Caki2 (cell line): ENCODE measurements around the gene RNASEH1. TPM values are rescaled to one million over a fixed set of nuclear protein-coding genes. Genes with fewer than 3 reads are reported as not detected.
"Not testable (repeated sequence)": the region's sequence is repeated elsewhere in the genome, so short reads cannot be mapped to it uniquely, and the experiment has no call there.

ENCODE experiments used
- DNase-seq: peaks from one replicate; pipeline ENCODE4 v3.0.0-alpha.2; 2015; ENCODE audit warnings: low read depth
- in situ Hi-C: cut with HindIII; loops from 2 replicates; pipeline ENCODE4 v1.10.0; 2016; ENCODE audit warnings: low sequenced_read_pairs, low pct_unique_long_range_greater_than_20kb, mixed read lengths
- total RNA-seq: library from RNA; depleted of rRNA; stranded (reverse); fragments of >200 nt; shearing (Covaris generic); gene quantifications from 2 replicates; pipeline ENCODE4 v1.2.3, GENCODE V29; 2014; ENCODE audit warnings: low replicate concordance

RNASEH1 gene
- total RNA-seq, 1 experiment from 2014 or later = 23.5 TPM

DNA sequence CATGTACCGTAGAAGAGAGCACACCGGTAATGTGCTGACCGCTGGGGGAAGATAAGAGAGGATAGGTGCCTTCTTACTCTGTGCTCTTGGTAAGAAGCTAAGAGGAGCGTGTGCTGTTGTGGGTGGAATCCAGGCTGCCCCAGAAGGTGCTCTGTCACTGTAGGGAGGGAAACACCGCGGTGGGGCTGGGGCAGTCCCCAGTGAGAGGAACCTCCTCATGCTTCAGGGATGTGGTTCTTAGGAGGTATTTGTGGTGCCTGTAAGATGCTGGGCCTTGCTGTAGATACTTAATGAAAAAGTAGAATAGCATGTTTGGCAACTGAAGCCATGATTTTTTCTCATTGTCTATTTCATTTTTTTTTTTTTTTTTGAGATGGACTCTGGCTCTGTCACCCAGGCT lies 37.9 kb upstream of the RNASEH1 start:
- DNase-seq = no peak
- in situ Hi-C loops = no loop called here

DNA sequence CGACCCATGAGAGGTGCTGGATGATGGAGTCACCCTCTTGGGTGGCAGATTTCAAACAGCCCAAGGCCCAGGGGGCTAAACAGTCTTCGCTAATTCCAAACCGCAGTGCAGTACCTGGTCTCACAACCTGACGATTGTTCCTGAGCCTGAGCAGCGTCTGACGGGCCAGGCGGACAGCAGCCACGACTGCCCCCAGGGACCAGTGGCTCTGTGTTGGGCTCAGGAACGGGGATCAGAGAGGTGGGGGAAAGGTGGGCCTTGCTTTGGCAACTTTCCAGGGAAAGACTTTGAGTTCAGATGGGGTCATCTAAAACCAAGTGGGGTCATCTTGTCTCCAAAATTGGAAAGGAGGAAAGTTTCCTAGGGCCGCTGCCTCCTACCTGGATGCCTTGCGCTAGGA lies 37.3 kb upstream of the RNASEH1 start:
- DNase-seq = no peak
- in situ Hi-C loops = no loop called here

- no peak for DNase-seq
- in situ Hi-C loops = no loop called here
Measured at GRCh38 chr2:3594493-3595281, 36.6 kb upstream of the RNASEH1 start, which contains the start of gene COLEC11. COLEC11 (plus strand) TSS chr2:3595112; CDS start chr2:3604341, 9,229 bp downstream.

- no peak for DNase-seq
- in situ Hi-C loops = no loop called here
Measured at GRCh38 chr2:3589086-3589485, 31.0 kb upstream of the RNASEH1 start.

DNA sequence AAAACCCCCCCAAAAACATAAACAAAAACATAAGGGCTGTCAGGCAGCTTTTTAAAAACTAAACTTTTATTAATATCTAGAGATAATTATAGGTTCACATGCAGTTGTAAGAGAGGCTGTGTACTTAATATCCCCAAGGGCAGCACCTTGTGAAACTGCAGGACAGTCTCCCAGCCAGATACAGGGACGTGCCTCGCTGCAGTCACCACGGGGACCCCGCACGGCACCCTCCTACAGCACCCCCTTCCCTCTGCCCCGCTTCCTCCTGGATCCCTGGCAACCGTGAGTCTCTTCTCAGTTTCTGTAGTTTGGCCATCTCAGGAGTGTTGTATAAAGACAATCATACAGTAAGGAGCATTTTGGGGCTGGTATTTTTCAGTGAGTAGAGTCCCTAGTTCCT lies 30.0 kb upstream of the RNASEH1 start:
- DNase-seq = no peak

GRCh38 chr2:3587432-3587831 lies 29.3 kb upstream of the RNASEH1 start:
- in situ Hi-C loops = no loop called here
- no peak for DNase-seq

More for the DNA sequence above, 30.0 kb upstream of the RNASEH1 start:
- in situ Hi-C loops = no loop called here

DNA sequence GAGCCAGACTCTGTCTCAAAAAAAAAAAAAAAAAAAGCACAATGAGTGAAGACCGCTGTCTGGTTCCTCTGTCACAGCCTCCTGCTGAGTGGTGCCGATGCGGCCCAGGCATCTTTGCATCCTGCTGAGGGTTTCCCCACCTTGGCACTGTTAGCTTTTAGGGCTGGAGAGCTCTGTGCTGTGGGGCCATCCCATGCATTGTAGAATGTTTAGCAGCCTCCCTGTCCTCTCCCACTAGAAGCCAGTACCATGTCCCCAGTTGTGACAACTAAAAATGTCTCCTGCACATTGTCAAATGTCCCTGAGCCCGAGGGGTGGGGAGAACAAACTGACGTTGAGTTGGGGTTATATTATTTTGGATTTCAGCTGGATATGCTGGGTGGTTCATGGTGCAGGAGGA lies 28.9 kb upstream of the RNASEH1 start:
- in situ Hi-C loops = no loop called here
- no peak for DNase-seq

- in situ Hi-C loops = no loop called here
- no peak for DNase-seq
Measured at GRCh38 chr2:3586220-3586619, 28.1 kb upstream of the RNASEH1 start.

DNA sequence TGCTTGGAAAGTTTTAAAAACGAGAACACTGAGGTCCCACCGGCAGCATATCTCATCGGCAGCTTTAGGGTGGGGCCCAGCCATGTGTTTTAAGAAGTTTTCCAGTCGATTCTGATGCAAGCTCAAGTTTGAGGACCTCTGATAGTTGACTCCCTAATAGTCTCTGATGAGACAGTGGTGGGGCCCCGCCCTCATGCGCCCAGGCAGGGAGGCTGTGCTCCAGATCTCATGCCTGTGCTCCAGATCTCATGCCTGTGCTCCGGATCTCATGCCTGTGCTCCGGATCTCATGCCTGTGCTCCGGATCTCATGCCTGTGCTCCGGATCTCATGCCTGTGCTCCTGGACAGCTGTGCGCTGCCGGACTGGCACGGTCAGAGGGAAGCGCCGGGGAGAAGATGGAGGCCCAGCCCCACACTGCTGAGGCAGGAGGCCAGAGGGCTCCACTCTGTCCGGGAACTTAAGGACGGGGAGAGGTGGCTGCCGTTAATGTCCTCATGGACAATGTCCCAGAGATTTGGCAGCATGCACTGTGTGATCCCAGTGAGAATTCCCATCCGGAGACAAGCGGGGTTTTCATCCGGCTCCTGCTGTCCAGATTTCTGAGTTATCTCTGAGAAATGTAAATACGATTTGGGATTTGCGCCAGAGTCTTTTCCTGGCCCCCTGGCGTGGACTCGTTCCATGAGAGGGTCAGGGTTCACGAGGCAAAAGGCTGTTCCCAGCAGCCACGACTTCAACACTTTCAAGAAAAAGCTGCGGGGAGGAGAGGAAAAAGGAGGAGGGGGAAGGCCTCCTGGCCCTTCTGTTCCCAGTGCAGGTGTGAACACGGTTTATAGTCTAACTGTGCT lies 27.4 kb upstream of the RNASEH1 start:
- DNase-seq = no peak
- in situ Hi-C loops = no loop called here

- no peak for DNase-seq
- in situ Hi-C loops = no loop called here
Measured at GRCh38 chr2:3584608-3585260, 26.6 kb upstream of the RNASEH1 start.

GRCh38 chr2:3584076-3584475 lies 25.9 kb upstream of the RNASEH1 start:
- in situ Hi-C loops = no loop called here

DNA sequence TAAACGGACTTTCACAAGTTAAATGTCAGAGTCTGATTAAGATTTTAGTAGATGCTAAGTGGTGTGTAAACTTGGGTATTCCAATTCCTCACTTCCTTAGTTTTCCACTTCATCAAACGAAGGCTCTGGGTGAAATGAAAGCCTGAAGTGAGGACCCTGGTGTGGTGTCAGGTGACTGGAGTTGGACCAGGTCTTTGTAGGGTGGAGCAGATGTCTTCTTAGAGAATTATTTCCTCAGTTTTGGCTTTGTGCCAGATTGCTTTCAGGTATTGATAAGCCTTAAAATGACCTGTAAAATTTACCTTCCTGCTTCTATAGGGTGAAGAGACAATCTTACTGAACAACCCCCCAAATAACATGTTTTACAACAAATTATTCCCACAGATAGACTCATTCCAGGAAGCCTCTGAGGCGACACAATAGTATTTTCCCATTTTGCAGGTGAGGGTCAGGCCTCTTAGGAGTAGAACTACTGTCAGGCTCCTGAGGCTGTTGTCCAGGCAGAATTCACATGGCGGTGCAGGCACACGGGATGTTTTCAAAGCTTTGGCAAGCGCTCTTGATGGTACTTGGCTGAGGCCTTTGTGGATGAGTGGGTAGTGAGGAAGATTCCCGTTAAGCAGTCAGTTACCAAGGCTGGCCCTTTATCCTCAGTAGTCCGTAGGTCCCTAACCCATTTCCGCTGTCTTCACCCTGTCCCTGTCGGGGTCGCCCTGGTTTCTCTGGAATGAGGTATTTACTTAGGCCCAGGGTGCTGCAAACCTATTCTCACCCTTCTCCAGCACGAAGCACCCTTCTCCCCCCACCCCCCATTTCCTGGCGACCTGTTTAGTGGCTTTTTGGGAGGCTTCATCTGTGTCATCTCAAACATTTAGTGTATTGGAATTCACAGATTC lies 23.5 kb upstream of the RNASEH1 start:
- no peak for DNase-seq
- in situ Hi-C loops = no loop called here

More at GRCh38 chr2:3584076-3584475, 25.9 kb upstream of the RNASEH1 start:
- no peak for DNase-seq

- no peak for DNase-seq
- in situ Hi-C loops = no loop called here
Measured at GRCh38 chr2:3580449-3580848, 22.3 kb upstream of the RNASEH1 start.

DNA sequence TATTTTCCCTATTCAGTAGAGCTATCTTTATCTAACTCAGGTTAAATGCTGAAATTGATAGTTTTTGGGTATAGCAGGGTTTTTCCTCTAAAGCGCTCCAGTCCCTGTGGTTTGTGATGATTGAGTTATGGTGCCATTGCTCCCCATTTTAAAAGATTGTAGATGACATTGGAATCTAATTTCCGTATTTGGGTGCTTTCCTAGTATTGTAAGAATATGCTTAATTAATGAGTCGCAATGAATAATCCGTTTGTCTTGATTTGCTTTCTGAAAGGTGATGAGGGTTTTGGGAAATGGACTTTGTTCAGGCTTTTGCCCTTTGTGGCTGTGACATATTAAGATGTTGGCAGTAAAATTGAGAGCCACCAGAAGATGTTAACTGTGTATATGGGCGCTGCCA lies 20.9 kb upstream of the RNASEH1 start:
- in situ Hi-C loops = no loop called here
- no peak for DNase-seq

- in situ Hi-C loops = not testable (repeated sequence)
Measured at GRCh38 chr2:3576263-3576630, 18.1 kb upstream of the RNASEH1 start.

DNA sequence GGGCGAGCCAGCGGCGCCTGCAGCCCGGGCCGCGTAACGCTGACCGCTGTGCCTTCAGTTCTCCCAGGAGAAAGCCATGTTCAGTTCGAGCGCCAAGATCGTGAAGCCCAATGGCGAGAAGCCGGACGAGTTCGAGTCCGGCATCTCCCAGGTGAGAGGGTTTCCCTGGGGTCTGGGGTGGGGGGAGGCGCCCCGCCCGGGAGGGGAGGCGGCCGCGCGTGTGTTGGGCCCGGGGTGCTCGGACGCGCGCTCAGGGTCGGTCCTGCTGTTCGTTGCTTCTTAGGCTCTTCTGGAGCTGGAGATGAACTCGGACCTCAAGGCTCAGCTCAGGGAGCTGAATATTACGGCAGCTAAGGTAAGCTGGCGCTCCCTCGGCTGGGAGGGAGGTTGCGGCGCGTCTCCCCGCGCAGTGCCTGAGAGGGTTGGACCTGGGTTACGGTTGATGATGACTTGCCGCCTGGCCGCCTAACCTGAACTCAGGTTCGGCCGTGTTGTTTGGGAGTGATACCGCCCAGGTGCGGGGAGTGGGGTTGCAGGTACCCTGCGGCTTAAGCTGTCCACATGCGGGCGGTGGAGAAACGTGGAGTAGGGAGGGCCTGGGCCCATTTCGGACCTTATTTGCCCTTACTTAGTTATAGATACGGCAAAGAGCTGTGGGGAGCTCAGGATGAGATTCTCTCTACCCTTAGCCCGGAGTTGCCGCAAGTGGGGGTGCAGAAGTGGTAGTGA lies 17.6 kb upstream of the RNASEH1 start:
- no peak for DNase-seq
- in situ Hi-C loops = no loop called here

More at GRCh38 chr2:3576263-3576630, 18.1 kb upstream of the RNASEH1 start:
- DNase-seq = not testable (repeated sequence)

DNA sequence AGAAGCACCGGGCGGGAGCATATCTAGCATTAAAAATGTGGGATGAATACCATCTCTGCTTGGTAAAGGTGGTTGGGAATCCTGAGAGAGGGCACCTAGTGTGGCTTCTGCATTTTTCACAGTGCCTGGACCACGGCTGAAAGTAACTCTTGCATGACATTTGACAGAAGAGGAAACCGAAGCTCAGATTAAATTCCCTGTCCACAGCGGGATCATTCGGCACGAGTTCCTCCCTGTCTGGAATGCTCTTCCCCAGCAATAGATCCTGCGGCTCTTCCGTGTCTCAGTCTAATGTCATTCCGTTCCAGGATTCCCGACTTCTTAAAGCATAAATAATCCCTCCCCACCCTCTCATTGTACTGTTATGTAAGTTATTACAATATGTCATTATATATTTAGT lies 16.0 kb upstream of the RNASEH1 start:
- DNase-seq = no peak
- in situ Hi-C loops = no loop called here
